HepG2 (cell line): ENCODE data around the gene IL31. TPM values are rescaled to one million over a fixed set of nuclear protein-coding genes. Genes with fewer than 3 reads are reported as not detected.
"Not testable (repeated sequence)": the region's sequence is repeated elsewhere in the genome, so short reads cannot be mapped to it uniquely, and the experiment has no call there.

Experiments
- ATAC-seq: fragments of 200-7000 bp; cut with Tn5 transposase; 3 replicates; pipeline ENCODE4 v1.9.1; 2020; ENCODE audit warnings: mild to moderate bottlenecking, moderate library complexity
- BruUV-seq: library from RNA; stranded (reverse); fragments of 400-500 nt; replicated peaks from 2 replicates; lab custom pipeline; 2021; lab: Mats Ljungman, UMichigan
- CTCF ChIA-PET: fragments of 300-600 bp; formaldehyde crosslinking; extraction: SDS; loops from one replicate; lab custom pipeline; 2021; ENCODE audit warnings: low total read pairs, inconsistent platforms, low intra/inter-chr PET ratio; lab: Yijun Ruan, JAX
- POLR2A ChIA-PET: fragments of 350-600 bp; sonication (Branson Sonifier 250); formaldehyde crosslinking; loops from one replicate; lab custom pipeline; 2020; ENCODE audit warnings: antibody characterized with exemption, inconsistent platforms; lab: Yijun Ruan, JAX
- DNase-seq: peaks from one replicate; pipeline ENCODE4 v3.0.0-alpha.2; 2015; ENCODE audit warnings: low spot score
- FAIRE-seq: peaks from 3 replicates; lab custom pipeline; 2011; peaks lifted over from hg19 to GRCh38; lab: Jason Lieb, UNC
- H2AFZ ChIP-seq: one replicate; pipeline ENCODE4 v1.6.1; 2011; ENCODE audit warnings: low read length, inconsistent platforms
- H3K27ac ChIP-seq: fragments of 300-600 bp; 3 replicates; pipeline ENCODE4 v1.8.0; 2011; ENCODE audit warnings: mixed run types, mild to moderate bottlenecking, mixed read lengths, low read length, inconsistent platforms; ENCODE audit not compliant: insufficient read depth; ENCODE audit errors: extremely low read length
- H3K27me3 ChIP-seq, 2 experiments: fragments of 200-600 bp in 1 of 2; 2 replicates in 1 of 2; 3 replicates in 1 of 2; pipeline versions ENCODE4 v1.6.0 to v1.8.0; 2011; ENCODE audit warnings: low read length in 2 of 2, mild to moderate bottlenecking in 2 of 2, moderate library complexity in 2 of 2, inconsistent platforms in 1 of 2; ENCODE audit not compliant: insufficient read depth in 2 of 2, control insufficient read depth in 1 of 2
- H3K36me3 ChIP-seq, 2 experiments: fragments of 200-600 bp in 1 of 2; replicated peaks in 1 of 2; 2 replicates in 1 of 2; 3 replicates in 1 of 2; pipeline versions ENCODE4 v1.5.1 to v1.8.0; 2011; ENCODE audit warnings: low read length in 2 of 2, inconsistent platforms in 1 of 2; ENCODE audit not compliant: insufficient read depth in 2 of 2, control insufficient read depth in 1 of 2
- H3K4me1 ChIP-seq: 2 replicates; pipeline ENCODE4 v1.5.1; 2012; ENCODE audit warnings: low read length, inconsistent platforms; ENCODE audit not compliant: insufficient read depth
- H3K4me2 ChIP-seq: 2 replicates; pipeline ENCODE4 v1.6.0; 2011; ENCODE audit warnings: low read depth, low read length, inconsistent platforms
- H3K4me3 ChIP-seq, 3 experiments: fragments of 200-600 bp in 1 of 3; sonication (generic), shearing (Covaris generic) in 1 of 3; replicated peaks in 1 of 3; 2 replicates each; pipeline ENCODE4 v1.5.1; 2011 to 2016; ENCODE audit warnings: low read length in 3 of 3, inconsistent platforms in 2 of 3, low read depth in 2 of 3, mild to moderate bottlenecking in 2 of 3, control low read depth in 1 of 3, mixed read lengths in 1 of 3; ENCODE audit not compliant: insufficient read depth in 1 of 3
- H3K79me2 ChIP-seq: one replicate; pipeline ENCODE4 v1.6.1; 2011; ENCODE audit warnings: low read length, inconsistent platforms; ENCODE audit not compliant: insufficient read depth
- H3K9ac ChIP-seq: 2 replicates; pipeline ENCODE4 v1.6.0; 2011; ENCODE audit warnings: mild to moderate bottlenecking, low read depth, low read length, inconsistent platforms; ENCODE audit not compliant: insufficient read depth
- H3K9me3 ChIP-seq: 2 replicates; pipeline ENCODE4 v1.5.1; 2012; ENCODE audit warnings: mild to moderate bottlenecking, low read length
- H4K20me1 ChIP-seq: 2 replicates; pipeline ENCODE4 v1.6.0; 2011; ENCODE audit warnings: inconsistent platforms, mild to moderate bottlenecking, low read length, moderate library complexity; ENCODE audit not compliant: insufficient read depth
- GMEB2 ChIP-seq: IDR thresholded peaks from 2 replicates; pipeline ENCODE4 v1.6.1; 2016; ENCODE audit warnings: missing biosample characterization, missing genetic modification reagents, low read depth
- JUN ChIP-seq: sonication (generic); formaldehyde crosslinking; IDR thresholded peaks from 2 replicates; pipeline ENCODE4 v1.4.0; 2020; ENCODE audit warnings: mild to moderate bottlenecking, missing genetic modification reagents
- KDM2A ChIP-seq: sonication (generic); formaldehyde crosslinking; IDR thresholded peaks from 2 replicates; pipeline ENCODE4 v1.4.0; 2020; ENCODE audit warnings: low read depth, missing genetic modification reagents, borderline replicate concordance
- NKX3-1 ChIP-seq: sonication (generic); formaldehyde crosslinking; IDR thresholded peaks from 2 replicates; pipeline ENCODE4 v1.5.0; 2020; ENCODE audit warnings: missing genetic modification reagents
- SMAD1 ChIP-seq: sonication (generic); formaldehyde crosslinking; IDR thresholded peaks from 2 replicates; pipeline ENCODE4 v1.4.0; 2020; ENCODE audit warnings: missing genetic modification reagents, low read depth, mild to moderate bottlenecking, borderline replicate concordance
- TARDBP ChIP-seq: sonication (generic); formaldehyde crosslinking; IDR thresholded peaks from 2 replicates; pipeline ENCODE4 v1.8.0; 2022; ENCODE audit warnings: mild to moderate bottlenecking, missing genetic modification reagents
- TRIM24 ChIP-seq: sonication (generic); formaldehyde crosslinking; IDR thresholded peaks from 2 replicates; pipeline ENCODE4 v1.8.0; 2022; ENCODE audit warnings: mild to moderate bottlenecking, missing genetic modification reagents
- ZNF296 ChIP-seq: sonication (generic); formaldehyde crosslinking; conservative IDR thresholded peaks from 2 replicates; pipeline ENCODE4 v1.5.0; 2020; ENCODE audit warnings: mild to moderate bottlenecking, missing genetic modification reagents
- ZNF616 ChIP-seq: sonication (generic); formaldehyde crosslinking; IDR thresholded peaks from 2 replicates; pipeline ENCODE4 v1.5.0; 2020; ENCODE audit warnings: low read depth, mild to moderate bottlenecking, missing genetic modification reagents
- WGBS: methylation state at CpG from one replicate; pipeline ENCODE4 v1.1.6; 2017; ENCODE audit warnings: low lambda C conversion rate; 5-methylcytosine and 5-hydroxymethylcytosine counted together
- in situ Hi-C: cut with HindIII; loops from 2 replicates; pipeline ENCODE4 v1.10.0; 2017; ENCODE audit warnings: low pct_unique_long_range_greater_than_20kb; ENCODE audit not compliant: extremely low pct_ligation_motif_present
- intact Hi-C: fragments of 100-400 bp; cut with micrococcal nuclease; formaldehyde crosslinking; loops from one replicate; pipeline ENCODE4 v1.10.0; 2022; ENCODE audit not compliant: unreplicated experiment
- polyA plus RNA-seq, 8 experiments: library from polyadenylated mRNA; depleted of rRNA in 3 of 8; stranded (reverse) in 7 of 8; unstranded in 1 of 8; fragments of >200 nt; fragmentation: Illumina TruSeq in 4 of 8; extraction: Trizol in 4 of 8; gene quantifications; 2 replicates each; pipeline versions ENCODE4 v1.2.1 to v1.2.3, GENCODE V29; 2011 to 2016; ENCODE audit warnings: low read depth in 4 of 8, missing spikeins in 1 of 8, mixed read lengths in 1 of 8; ENCODE audit not compliant: insufficient read depth in 1 of 8
- total RNA-seq, 5 experiments: library from RNA; depleted of rRNA; stranded (reverse); fragments of >200 nt; fragmentation: Illumina TruSeq; extraction: Trizol; gene quantifications; 2 replicates each; pipeline ENCODE4 v1.2.3, GENCODE V29; 2016; ENCODE audit warnings: low read depth in 1 of 5
- TF ChIP-seq, protein P1 (sequence below): sonication (generic); formaldehyde crosslinking; IDR thresholded peaks from 2 replicates; pipeline ENCODE4 v1.9.0; 2022; ENCODE audit warnings: missing genetic modification reagents, mild to moderate bottlenecking, borderline replicate concordance
- TF ChIP-seq, protein P2 (sequence below): IDR thresholded peaks from 2 replicates; pipeline ENCODE4 v1.6.1; 2016; ENCODE audit warnings: missing genetic modification reagents, missing compliant biosample characterization
- TF ChIP-seq, protein P3 (sequence below): sonication (generic); formaldehyde crosslinking; IDR thresholded peaks from 2 replicates; pipeline ENCODE4 v1.5.1; 2020; ENCODE audit warnings: missing genetic modification reagents, mild to moderate bottlenecking, borderline replicate concordance

Gene IL31
- total and polyA plus RNA-seq, 2 of the 13 experiments (the other 11 are each of a cell fraction or from before 2014, with no cell fraction given), result not detected

DNA sequence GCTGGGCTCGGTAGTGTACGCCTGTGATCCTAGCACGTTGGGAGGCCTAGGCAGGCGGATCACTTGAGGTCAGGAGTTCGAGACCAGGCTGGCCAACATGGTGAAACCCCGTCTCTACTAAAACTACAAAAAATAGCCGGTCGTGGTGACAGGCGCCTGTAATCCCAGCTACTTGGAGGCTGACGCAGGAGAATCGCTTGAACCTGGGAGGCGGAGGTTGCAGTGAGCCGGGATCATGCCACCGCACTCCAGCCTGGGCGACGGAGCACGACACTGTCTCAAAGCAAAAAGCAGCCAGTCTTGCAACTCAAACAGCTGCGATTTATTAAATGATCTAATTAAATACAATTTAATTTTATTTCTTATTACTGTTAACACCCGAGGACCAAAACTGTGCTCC is 28.8 kb upstream of the IL31 start:
- BruUV-seq, ATAC-seq, in situ Hi-C loops, DNase-seq, CTCF ChIA-PET, H3K27ac ChIP-seq, H2AFZ ChIP-seq, H3K36me3 ChIP-seq, H3K9me3 ChIP-seq, H3K9ac ChIP-seq, intact Hi-C loops, H4K20me1 ChIP-seq, H3K79me2 ChIP-seq, FAIRE-seq: not testable (repeated sequence)
- WGBS, result 44% methylated on average over 19 of the region's 19 CpGs
- H3K4me2 ChIP-seq, result peak overlapping the region; percentile 96
- TF ChIP-seq NKX3-1 (CRISPR knock-in tag), result 0 out of 2 replicates have a peak, but pooled peaks have one; percentile 13
- TF ChIP-seq KDM2A (CRISPR knock-in tag), result 0 out of 2 replicates have a peak, but pooled peaks have one; percentile 0
- peaks cover 6 to 64% of the 10 kb centered on the region in 2 experiments for H3K27me3 ChIP-seq
- peak overlapping the region; percentile 37 to 76 (median 49) for H3K4me3 ChIP-seq
- POLR2A ChIA-PET, result interaction anchor here (1.3 kb wide), 1 partner anchor 23 kb away, joined by 6 read pairs; the partner anchor contains the start of gene DIABLO
- peaks cover 45% of the 10 kb centered on the region for H3K4me1 ChIP-seq

- 85% methylated on average over 6 of the region's 6 CpGs for WGBS
- no peak overlapping the region for H3K4me3 ChIP-seq
- intact Hi-C loops (no loop called here), in situ Hi-C loops (no loop called here)
- H3K4me1 ChIP-seq, result peaks cover 53% of the 10 kb centered on the region
- FAIRE-seq (no peak), DNase-seq (no peak), ATAC-seq (no peak)
- H3K79me2 ChIP-seq, result no peaks in the 10 kb centered on the region
- H3K9ac ChIP-seq, result no peak overlapping the region
- CTCF ChIA-PET, result no interaction called here
- H3K4me2 ChIP-seq, result no peak overlapping the region
- no peaks in the 10 kb centered on the region for H3K36me3 ChIP-seq
- peaks cover 6 to 71% of the 10 kb centered on the region in 2 experiments for H3K27me3 ChIP-seq
- POLR2A ChIA-PET, result no interaction called here
- no peaks in the 10 kb centered on the region for H3K9me3 ChIP-seq
- no peak overlapping the region for H3K27ac ChIP-seq
- no TSS peak for BruUV-seq
- H4K20me1 ChIP-seq, result no peaks in the 10 kb centered on the region
- no peak overlapping the region for H2AFZ ChIP-seq
- TF ChIP-seq, protein P1, sequence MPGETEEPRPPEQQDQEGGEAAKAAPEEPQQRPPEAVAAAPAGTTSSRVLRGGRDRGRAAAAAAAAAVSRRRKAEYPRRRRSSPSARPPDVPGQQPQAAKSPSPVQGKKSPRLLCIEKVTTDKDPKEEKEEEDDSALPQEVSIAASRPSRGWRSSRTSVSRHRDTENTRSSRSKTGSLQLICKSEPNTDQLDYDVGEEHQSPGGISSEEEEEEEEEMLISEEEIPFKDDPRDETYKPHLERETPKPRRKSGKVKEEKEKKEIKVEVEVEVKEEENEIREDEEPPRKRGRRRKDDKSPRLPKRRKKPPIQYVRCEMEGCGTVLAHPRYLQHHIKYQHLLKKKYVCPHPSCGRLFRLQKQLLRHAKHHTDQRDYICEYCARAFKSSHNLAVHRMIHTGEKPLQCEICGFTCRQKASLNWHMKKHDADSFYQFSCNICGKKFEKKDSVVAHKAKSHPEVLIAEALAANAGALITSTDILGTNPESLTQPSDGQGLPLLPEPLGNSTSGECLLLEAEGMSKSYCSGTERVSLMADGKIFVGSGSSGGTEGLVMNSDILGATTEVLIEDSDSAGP, result no peak
- TF ChIP-seq TRIM24 (CRISPR knock-in tag) (no peak), SMAD1 (CRISPR knock-in tag) (no peak), ZNF296 (CRISPR knock-in tag) (no peak), TARDBP (CRISPR knock-in tag) (no peak), ZNF616 (CRISPR knock-in tag) (no peak), GMEB2 (CRISPR knock-in tag) (no peak), JUN (CRISPR knock-in tag) (no peak)
- TF ChIP-seq, protein P2, sequence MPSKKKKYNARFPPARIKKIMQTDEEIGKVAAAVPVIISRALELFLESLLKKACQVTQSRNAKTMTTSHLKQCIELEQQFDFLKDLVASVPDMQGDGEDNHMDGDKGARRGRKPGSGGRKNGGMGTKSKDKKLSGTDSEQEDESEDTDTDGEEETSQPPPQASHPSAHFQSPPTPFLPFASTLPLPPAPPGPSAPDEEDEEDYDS (CRISPR knock-in tag), result no peak
- TF ChIP-seq, protein P3, sequence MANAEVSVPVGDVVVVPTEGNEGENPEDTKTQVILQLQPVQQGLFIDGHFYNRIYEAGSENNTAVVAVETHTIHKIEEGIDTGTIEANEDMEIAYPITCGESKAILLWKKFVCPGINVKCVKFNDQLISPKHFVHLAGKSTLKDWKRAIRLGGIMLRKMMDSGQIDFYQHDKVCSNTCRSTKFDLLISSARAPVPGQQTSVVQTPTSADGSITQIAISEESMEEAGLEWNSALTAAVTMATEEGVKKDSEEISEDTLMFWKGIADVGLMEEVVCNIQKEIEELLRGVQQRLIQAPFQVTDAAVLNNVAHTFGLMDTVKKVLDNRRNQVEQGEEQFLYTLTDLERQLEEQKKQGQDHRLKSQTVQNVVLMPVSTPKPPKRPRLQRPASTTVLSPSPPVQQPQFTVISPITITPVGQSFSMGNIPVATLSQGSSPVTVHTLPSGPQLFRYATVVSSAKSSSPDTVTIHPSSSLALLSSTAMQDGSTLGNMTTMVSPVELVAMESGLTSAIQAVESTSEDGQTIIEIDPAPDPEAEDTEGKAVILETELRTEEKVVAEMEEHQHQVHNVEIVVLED (CRISPR knock-in tag), result no peak
Observed at GRCh38 chr12:122202017-122202416, 28.0 kb upstream of the IL31 start.
